Measurements from ENCODE around the gene HP.

Gene HP

GRCh38 chr16:72093448-72094265 lies 39.4 kb downstream of the HP start, which contains the start of the genes DHX38 and TXNL4B:
Gene DHX38 (plus strand): TSS chr16:72093847. CDS start chr16:72096158, 2,311 bp downstream.
Gene TXNL4B (minus strand): TSS chr16:72093620. CDS start chr16:72090749, 2,871 bp downstream.
- H3K36me3 ChIP-seq, result peaks cover 52% of the 10 kb centered on the region
- peak within 1 kb of the TSS; percentile 93 to 95 for H3K4me3 ChIP-seq (ENCODE audit: low read depth in 1 of 2, low read length in 1 of 2)
- H3K27ac ChIP-seq, result peak within 1 kb of the TSS; percentile 91
- TF ChIP-seq CTCF (IDR thresholded peaks at IDR 0.05), result peak; percentile 23
- H3K4me1 ChIP-seq (ENCODE audit: control insufficient read depth in 1 of 2, insufficient read depth in 1 of 2, low read depth in 1 of 2, low read length in 1 of 2), result peaks cover 25 to 37% of the 10 kb centered on the region in 2 experiments
- H3K27me3 ChIP-seq, result no peaks in the 10 kb centered on the region
- H3K9me3 ChIP-seq, result no peaks in the 10 kb centered on the region

DNA sequence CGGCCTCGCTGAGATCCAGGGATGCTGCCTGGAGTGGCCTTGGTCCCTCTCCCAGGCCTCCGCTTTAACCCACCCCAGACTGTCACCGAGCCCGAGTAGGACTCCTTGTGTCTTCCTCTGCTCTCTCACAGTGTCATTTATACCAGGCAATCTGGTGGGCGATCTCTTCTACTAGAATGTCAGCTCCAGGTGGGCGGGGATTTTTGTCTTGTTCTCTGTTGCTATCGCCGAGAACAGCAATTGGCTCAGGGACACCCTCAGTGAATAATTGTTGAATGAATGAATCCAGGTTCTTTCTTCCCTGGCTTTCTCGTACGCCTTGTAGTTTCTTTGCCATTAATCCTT lies 39.9 kb downstream of the HP start:
- H3K9me3 ChIP-seq, result no peaks in the 10 kb centered on the region
- peak overlapping the region; percentile 93 to 95 for H3K4me3 ChIP-seq (ENCODE audit: low read depth in 1 of 2, low read length in 1 of 2)
- H3K36me3 ChIP-seq, result peaks cover 52% of the 10 kb centered on the region
- peaks cover 25 to 37% of the 10 kb centered on the region in 2 experiments for H3K4me1 ChIP-seq (ENCODE audit: control insufficient read depth in 1 of 2, insufficient read depth in 1 of 2, low read depth in 1 of 2, low read length in 1 of 2)
- no peak for TF ChIP-seq CTCF (IDR thresholded peaks at IDR 0.05)
- peak overlapping the region; percentile 91 for H3K27ac ChIP-seq
- H3K27me3 ChIP-seq, result no peaks in the 10 kb centered on the region

DNA sequence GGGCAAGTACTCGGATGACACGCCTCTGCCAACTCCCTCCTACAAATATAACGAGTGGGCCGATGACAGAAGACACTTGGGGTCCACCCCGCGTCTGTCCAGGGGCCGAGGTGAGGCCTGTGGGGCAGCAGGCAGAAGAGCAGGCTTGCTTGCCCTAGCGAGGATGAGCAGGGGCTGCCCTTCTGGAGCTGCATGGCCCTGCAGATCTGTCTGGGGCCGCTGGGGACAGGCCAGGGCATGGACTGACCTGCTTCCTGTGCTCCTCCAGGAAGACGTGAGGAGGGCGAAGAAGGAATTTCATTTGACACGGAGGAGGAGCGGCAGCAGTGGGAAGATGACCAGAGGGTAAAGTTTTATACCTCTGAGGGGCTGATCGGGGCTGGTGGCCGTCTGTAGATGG lies 44.6 kb downstream of the HP start:
- no peak overlapping the region for H3K4me3 ChIP-seq (ENCODE audit: low read depth in 1 of 2, low read length in 1 of 2)
- no peak for TF ChIP-seq CTCF (IDR thresholded peaks at IDR 0.05)
- no peaks in the 10 kb centered on the region for H3K27me3 ChIP-seq
- peaks cover 81% of the 10 kb centered on the region for H3K36me3 ChIP-seq
- peaks cover 12 to 15% of the 10 kb centered on the region in 2 experiments for H3K4me1 ChIP-seq (ENCODE audit: control insufficient read depth in 1 of 2, insufficient read depth in 1 of 2, low read depth in 1 of 2, low read length in 1 of 2)
- no peak overlapping the region for H3K27ac ChIP-seq
- no peaks in the 10 kb centered on the region for H3K9me3 ChIP-seq

- Histone ChIP-seq H3K9me3 (no peaks in the 10 kb centered on the region), H3K4me3 (ENCODE audit: low read depth in 1 of 2, low read length in 1 of 2) (no peak overlapping the region), H3K36me3 (peaks cover 85% of the 10 kb centered on the region), H3K27me3 (no peaks in the 10 kb centered on the region), H3K27ac (no peak overlapping the region), H3K4me1 (ENCODE audit: control insufficient read depth in 1 of 2, insufficient read depth in 1 of 2, low read depth in 1 of 2, low read length in 1 of 2) (peaks cover 7 to 11% of the 10 kb centered on the region in 2 experiments)
- TF ChIP-seq CTCF (IDR thresholded peaks at IDR 0.05), result peak; percentile 46
Observed at GRCh38 chr16:72099377-72099818, 45.1 kb downstream of the HP start.

DNA sequence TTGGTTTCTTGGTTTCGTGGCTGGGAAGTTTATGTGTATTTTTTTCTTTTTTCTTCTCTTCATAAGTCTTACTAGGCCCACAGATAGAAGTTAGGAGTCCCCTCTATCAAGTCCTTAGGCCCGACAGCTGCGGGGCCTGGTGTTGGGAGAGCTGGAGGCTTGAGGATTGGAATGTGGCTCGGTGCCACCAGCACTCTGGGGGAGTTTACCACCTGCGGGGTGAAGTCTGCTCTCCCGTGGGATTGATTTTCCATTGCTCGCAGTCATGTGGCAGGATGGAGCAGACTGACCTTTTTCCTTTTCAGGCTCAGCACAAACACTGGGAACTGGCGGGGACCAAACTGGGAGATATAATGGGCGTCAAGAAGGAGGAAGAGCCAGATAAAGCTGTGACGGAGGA lies 46.9 kb downstream of the HP start:
- no peak overlapping the region for H3K27ac ChIP-seq
- no peaks in the 10 kb centered on the region for H3K27me3 ChIP-seq
- H3K9me3 ChIP-seq, result no peaks in the 10 kb centered on the region
- no peak for TF ChIP-seq CTCF (IDR thresholded peaks at IDR 0.05)
- H3K36me3 ChIP-seq, result peaks cover 100% of the 10 kb centered on the region
- no peaks in the 10 kb centered on the region for H3K4me1 ChIP-seq (ENCODE audit: control insufficient read depth in 1 of 2, insufficient read depth in 1 of 2, low read depth in 1 of 2, low read length in 1 of 2)
- H3K4me3 ChIP-seq (ENCODE audit: low read depth in 1 of 2, low read length in 1 of 2), result no peak overlapping the region
